Kidney epithelial cell (primary cell): ENCODE results near the gene LGR6. TPM values are rescaled to one million over a fixed set of nuclear protein-coding genes. Genes with fewer than 3 reads are reported as not detected.

Source experiments
- DNase-seq: peaks from one replicate; pipeline ENCODE4 v3.0.0-alpha.2; 2010; ENCODE audit warnings: low read depth
- H3K27me3 ChIP-seq: 2 replicates; pipeline ENCODE4 v1.6.0; 2011; ENCODE audit warnings: low read length; ENCODE audit not compliant: control insufficient read depth, insufficient read depth
- H3K36me3 ChIP-seq: 2 replicates; pipeline ENCODE4 v1.5.1; 2011; ENCODE audit warnings: low read length; ENCODE audit not compliant: control insufficient read depth, insufficient read depth
- H3K4me3 ChIP-seq: 2 replicates; pipeline ENCODE4 v1.5.1; 2011; ENCODE audit warnings: low read depth, mild to moderate bottlenecking, control low read depth, low read length
- total RNA-seq: library from RNA; depleted of rRNA; stranded (reverse); fragments of >200 nt; gene quantifications from 2 replicates; pipeline ENCODE4 v1.2.3, GENCODE V29; 2015
- TF ChIP-seq, protein P1 (sequence below): IDR thresholded peaks from 2 replicates; pipeline ENCODE4 v1.5.1; 2011; ENCODE audit warnings: mild to moderate bottlenecking, moderate library complexity, low read length, control low read depth, inconsistent platforms; ENCODE audit not compliant: insufficient read depth, poor library complexity, severe bottlenecking

The LGR6 gene
- total RNA-seq, 1 donor from 2014 or later = 0.08 TPM

DNA sequence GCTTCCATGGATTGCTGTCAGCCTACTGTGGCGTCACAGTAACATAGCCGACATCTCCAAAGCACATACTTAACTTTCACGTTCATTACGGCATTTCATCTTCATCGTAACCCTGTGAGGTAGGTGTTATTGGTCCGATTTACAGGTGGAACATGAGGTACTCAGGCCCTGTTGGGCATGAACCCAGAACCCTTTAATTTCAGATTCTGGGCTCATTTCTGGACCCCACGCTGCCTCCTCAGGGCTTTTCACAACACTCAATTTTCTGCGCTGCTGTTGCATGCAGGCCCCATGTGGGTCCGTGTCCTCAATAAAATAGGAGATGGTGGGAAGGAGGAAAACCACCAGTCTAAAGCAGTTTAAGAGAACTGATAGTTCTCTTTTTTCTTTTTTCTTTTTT is 108.6 kb downstream of the LGR6 start:
- DNase-seq = no peak
- Histone ChIP-seq H3K27me3 (no peaks in the 10 kb centered on the region), H3K4me3 (no peak overlapping the region), H3K36me3 (no peaks in the 10 kb centered on the region)
- TF ChIP-seq, protein P1, sequence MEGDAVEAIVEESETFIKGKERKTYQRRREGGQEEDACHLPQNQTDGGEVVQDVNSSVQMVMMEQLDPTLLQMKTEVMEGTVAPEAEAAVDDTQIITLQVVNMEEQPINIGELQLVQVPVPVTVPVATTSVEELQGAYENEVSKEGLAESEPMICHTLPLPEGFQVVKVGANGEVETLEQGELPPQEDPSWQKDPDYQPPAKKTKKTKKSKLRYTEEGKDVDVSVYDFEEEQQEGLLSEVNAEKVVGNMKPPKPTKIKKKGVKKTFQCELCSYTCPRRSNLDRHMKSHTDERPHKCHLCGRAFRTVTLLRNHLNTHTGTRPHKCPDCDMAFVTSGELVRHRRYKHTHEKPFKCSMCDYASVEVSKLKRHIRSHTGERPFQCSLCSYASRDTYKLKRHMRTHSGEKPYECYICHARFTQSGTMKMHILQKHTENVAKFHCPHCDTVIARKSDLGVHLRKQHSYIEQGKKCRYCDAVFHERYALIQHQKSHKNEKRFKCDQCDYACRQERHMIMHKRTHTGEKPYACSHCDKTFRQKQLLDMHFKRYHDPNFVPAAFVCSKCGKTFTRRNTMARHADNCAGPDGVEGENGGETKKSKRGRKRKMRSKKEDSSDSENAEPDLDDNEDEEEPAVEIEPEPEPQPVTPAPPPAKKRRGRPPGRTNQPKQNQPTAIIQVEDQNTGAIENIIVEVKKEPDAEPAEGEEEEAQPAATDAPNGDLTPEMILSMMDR = no peak

DNA sequence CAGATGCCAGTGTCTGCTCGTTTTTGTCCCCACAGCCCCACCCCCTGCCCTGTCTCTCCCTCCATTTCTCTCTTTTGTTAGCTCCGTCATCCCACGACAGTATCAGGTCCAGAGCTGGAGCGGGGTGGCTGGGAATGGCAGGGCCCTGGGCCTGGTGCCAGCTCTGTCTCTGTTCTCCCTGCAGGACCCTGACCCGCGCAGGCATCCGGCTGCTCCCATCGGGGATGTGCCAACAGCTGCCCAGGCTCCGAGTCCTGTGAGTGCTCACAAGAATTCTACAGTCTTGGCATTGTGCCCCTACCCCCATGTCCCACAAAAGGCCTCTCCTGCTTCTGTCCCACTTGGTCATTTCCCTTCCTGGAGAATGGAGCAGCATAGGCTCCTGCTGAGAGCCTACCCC is 110.8 kb downstream of the LGR6 start:
- Histone ChIP-seq H3K27me3 (peaks cover 5% of the 10 kb centered on the region), H3K36me3 (no peaks in the 10 kb centered on the region), H3K4me3 (no peak overlapping the region)
- DNase-seq = no peak
- TF ChIP-seq, protein P1 = no peak

DNA sequence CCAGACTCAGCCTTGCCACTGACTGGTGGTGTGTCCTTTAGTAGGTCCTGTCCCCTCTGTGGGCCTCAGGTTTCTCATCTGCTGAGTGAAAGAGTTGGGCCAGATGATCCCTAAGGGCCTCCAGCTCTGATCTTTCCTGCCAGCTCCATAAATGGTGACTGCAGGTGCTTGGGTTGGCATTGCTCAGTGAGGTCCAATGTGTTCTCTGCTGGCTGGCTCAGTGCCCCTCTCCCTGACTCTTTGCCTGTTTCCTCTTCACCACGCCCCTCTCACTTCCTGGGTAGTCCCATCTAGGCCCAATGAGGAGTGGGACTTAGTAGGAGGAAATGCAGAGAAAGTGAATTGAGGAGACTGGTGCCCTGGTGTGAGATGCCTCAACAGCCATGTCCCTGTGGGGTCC is 111.6 kb downstream of the LGR6 start:
- H3K27me3 ChIP-seq = peaks cover 5% of the 10 kb centered on the region
- no peak overlapping the region for H3K4me3 ChIP-seq
- no peak for DNase-seq
- TF ChIP-seq, protein P1 = no peak
- H3K36me3 ChIP-seq = no peaks in the 10 kb centered on the region

DNA sequence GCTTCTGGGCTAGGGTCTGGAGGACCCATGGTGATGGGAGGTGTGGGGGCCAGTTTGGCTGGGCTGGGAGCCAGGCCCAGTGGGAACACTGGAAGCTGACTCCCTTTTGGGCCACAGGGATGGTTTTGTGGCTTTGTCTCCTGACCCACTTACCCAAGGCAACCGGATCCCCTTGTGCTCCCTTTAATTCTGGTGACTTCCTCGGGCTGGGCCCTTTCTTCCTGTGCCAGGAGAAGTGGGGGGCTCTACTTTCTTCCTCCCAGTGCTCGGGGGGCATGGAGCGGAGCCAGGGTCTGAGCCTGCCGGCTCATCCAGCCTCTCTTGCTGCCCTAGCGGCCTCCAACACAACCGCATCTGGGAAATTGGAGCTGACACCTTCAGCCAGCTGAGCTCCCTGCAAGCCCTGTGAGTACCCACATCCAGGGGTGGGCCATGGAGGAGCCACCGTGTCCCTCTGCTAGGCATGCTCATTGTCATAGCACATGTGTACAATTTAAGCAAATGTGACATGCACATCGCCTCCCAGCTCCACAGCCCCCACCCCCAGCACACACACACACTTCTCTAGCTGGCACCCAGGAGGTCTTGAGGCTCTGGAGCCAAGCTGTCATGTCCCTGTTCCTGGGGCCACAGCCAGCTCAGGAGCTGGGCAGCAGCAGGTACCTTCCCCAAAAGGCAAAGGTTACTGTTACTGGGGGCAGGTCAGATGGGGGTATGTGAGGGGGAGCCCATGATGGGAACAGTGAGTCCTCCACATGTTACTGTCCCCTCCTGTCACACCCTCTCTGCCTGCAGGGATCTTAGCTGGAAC is 113.1 kb downstream of the LGR6 start:
- TF ChIP-seq, protein P1 = no peak
- H3K4me3 ChIP-seq = no peak overlapping the region
- peaks cover 5% of the 10 kb centered on the region for H3K27me3 ChIP-seq
- no peaks in the 10 kb centered on the region for H3K36me3 ChIP-seq
- DNase-seq = no peak

DNA sequence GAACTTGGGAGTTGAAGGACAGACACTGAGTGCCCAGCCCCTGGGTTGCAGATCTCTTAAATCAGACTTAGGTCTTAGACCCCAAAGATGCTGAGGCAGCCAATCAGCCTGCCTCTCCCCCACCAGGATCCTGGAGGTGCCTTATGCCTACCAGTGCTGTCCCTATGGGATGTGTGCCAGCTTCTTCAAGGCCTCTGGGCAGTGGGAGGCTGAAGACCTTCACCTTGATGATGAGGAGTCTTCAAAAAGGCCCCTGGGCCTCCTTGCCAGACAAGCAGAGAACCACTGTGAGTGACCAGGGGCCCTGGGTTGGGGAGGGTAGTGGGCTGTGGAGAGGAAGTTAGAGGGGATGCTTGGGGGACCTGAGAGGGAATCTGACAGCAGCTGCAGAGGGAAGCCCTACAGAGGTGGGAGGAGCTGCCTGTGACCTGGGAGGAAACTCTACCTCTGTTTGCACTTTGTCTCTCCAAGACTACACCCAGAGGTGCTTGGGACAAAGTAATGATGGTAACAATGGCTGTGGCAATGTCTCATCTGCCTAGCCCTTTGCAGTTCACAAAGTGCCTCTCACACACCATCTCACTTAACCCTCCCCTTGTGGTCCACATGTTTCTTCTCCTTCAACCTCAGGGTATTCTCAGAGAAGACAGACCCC is 116.6 kb downstream of the LGR6 start:
- Histone ChIP-seq H3K27me3 (peaks cover 10% of the 10 kb centered on the region), H3K36me3 (no peaks in the 10 kb centered on the region)
- TF ChIP-seq, protein P1 = no peak

DNA sequence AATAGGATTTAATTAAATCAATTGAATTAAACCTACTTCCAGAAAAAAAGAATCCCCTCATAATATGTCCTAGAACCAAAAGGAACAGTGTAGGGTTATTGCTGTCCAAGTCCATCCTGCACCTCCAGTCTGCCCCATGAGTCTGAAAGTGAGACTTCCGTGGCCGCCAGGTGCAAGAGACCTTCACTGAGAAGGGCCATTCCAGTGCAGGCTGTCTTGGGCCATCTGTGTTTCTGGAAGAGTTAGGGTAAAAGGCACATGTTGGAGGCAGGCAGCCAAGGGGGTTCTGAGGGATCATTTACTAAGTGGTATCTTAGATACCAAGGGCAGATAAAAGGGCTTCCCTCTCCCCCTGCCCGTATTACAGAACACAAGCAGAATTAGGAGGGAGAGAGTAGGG is 117.1 kb downstream of the LGR6 start:
- Histone ChIP-seq H3K36me3 (no peaks in the 10 kb centered on the region), H3K4me3 (no peak overlapping the region), H3K27me3 (peaks cover 10% of the 10 kb centered on the region)
- TF ChIP-seq, protein P1 = no peak
- no peak for DNase-seq

More for the DNA sequence above, 116.6 kb downstream of the LGR6 start:
- DNase-seq = no peak
- H3K4me3 ChIP-seq = no peak overlapping the region
